Fibroblast of upper back skin (primary cell): Measurements from ENCODE around the gene RCN1.
"Not testable (repeated sequence)": the region's sequence is repeated elsewhere in the genome, so short reads cannot be mapped to it uniquely, and the experiment has no call there.

Experiments used
- DNase-seq: peaks from one replicate; pipeline ENCODE4 v3.0.0-alpha.2; 2013

Gene RCN1

GRCh38 chr11:32080361-32080980, 10.4 kb upstream of the RCN1 start:
- no peak for DNase-seq

- peak; percentile 22 for DNase-seq
Observed at GRCh38 chr11:32081129-32081641, 9.7 kb upstream of the RCN1 start.

- DNase-seq, result no peak
Observed at GRCh38 chr11:32081901-32082300, 9.0 kb upstream of the RCN1 start.

GRCh38 chr11:32082346-32082986, 8.4 kb upstream of the RCN1 start:
- no peak for DNase-seq

- peak; percentile 50 for DNase-seq
Observed at GRCh38 chr11:32087597-32087996, 3.3 kb upstream of the RCN1 start.

GRCh38 chr11:32088117-32088941, 2.5 kb upstream of the RCN1 start:
- DNase-seq, result peak; percentile 97

- DNase-seq, result no peak
Observed at GRCh38 chr11:32092581-32093170, 1.8 kb downstream of the RCN1 start.

GRCh38 chr11:32094923-32095322, 4.0 kb downstream of the RCN1 start:
- no peak for DNase-seq

- no peak for DNase-seq
Observed at GRCh38 chr11:32098142-32098903, 7.4 kb downstream of the RCN1 start.

- no peak for DNase-seq
Observed at GRCh38 chr11:32099516-32099915, 8.6 kb downstream of the RCN1 start.

- DNase-seq, result no peak
Observed at GRCh38 chr11:32100495-32100894, 9.6 kb downstream of the RCN1 start.

GRCh38 chr11:32101791-32102190, 10.9 kb downstream of the RCN1 start:
- DNase-seq, result no peak

GRCh38 chr11:32103121-32103719, 12.3 kb downstream of the RCN1 start:
- not testable (repeated sequence) for DNase-seq

- DNase-seq, result no peak
Observed at GRCh38 chr11:32103941-32104340, 13.1 kb downstream of the RCN1 start.

GRCh38 chr11:32105871-32106560, 15.1 kb downstream of the RCN1 start:
- DNase-seq, result no peak

GRCh38 chr11:32107647-32108046, 16.8 kb downstream of the RCN1 start:
- no peak for DNase-seq

GRCh38 chr11:32108576-32108975, 17.7 kb downstream of the RCN1 start:
- no peak for DNase-seq

- DNase-seq, result no peak
Observed at GRCh38 chr11:32109138-32109537, 18.3 kb downstream of the RCN1 start.

- DNase-seq, result no peak
Observed at GRCh38 chr11:32109592-32109991, 18.7 kb downstream of the RCN1 start.

- no peak for DNase-seq
Observed at GRCh38 chr11:32110795-32111194, 19.9 kb downstream of the RCN1 start.

- no peak for DNase-seq
Observed at GRCh38 chr11:32113200-32113919, 22.5 kb downstream of the RCN1 start.
